Tibial artery (tissue), 4 donors: ENCODE results near the gene BRIX1.

Experiments
- DNase-seq, 2 donors: peaks; one replicate each; pipeline ENCODE4 v3.0.0-alpha.2; 2019
- H3K27ac ChIP-seq, 2 donors: fragments of 200-600 bp; sonication (generic) in 1 of 2; 1 replicate in 1 of 2; 2 replicates in 1 of 2; pipeline ENCODE4 v1.5.1; 2018 to 2019; ENCODE audit warnings: mild to moderate bottlenecking in 1 of 2
- H3K27me3 ChIP-seq, 2 donors: fragments of 200-600 bp; sonication (generic) in 1 of 2; one replicate each; pipeline versions ENCODE4 v1.5.1 to v1.6.0; 2016 to 2019
- H3K36me3 ChIP-seq, 3 donors: fragments of 200-600 bp; sonication (generic) in 2 of 3; one replicate each; pipeline ENCODE4 v1.5.1; 2016 to 2019; ENCODE audit warnings: mild to moderate bottlenecking in 2 of 3
- H3K4me1 ChIP-seq, 4 donors: fragments of 200-600 bp; sonication (generic) in 2 of 4; 1 replicate in 3 of 4; 2 replicates in 1 of 4; pipeline ENCODE4 v1.5.1; 2016 to 2019
- H3K4me3 ChIP-seq, 2 donors: fragments of 200-600 bp; sonication (generic) in 1 of 2; 1 replicate in 1 of 2; 2 replicates in 1 of 2; pipeline ENCODE4 v1.5.1; 2018 to 2019; ENCODE audit warnings: mild to moderate bottlenecking in 2 of 2
- H3K9me3 ChIP-seq, 3 donors: fragments of 200-600 bp; sonication (generic) in 1 of 3; one replicate each; pipeline ENCODE4 v1.5.1; 2016 to 2019
- intact Hi-C: fragments of 100-400 bp; cut with DNase I; formaldehyde crosslinking; loops from one replicate; pipeline ENCODE4 v1.15.0; 2023; ENCODE audit warnings: low total_unique reads
- TF ChIP-seq, protein P1 (sequence below), 2 experiments: fragments of 200-600 bp in 1 of 2; fragments of 450-650 bp in 1 of 2; IDR thresholded peaks; one replicate each; pipeline ENCODE4 v1.5.1; 2017 to 2019; ENCODE audit warnings: antibody characterized with exemption in 2 of 2, mild to moderate bottlenecking in 1 of 2, moderate library complexity in 1 of 2

The BRIX1 gene

DNA sequence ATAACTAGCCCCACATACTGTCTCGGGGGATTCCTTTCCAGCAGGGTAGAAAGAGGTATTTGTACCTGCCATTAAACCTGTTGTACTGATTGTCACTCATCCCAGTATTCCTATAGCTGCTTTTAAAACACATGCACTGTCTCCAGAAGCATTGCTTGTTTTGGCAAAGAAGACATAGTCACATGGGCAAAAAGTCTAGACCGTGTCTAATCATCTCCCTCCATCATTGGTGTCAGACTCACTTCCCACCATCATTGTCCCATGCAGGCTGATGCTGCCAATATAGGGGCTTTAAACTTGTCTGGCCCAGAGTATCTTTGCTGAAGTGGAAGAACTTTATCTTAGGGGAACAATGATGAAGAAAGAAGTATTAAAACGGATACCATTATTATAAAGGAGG, 26.4 kb downstream of the BRIX1 start:
- Histone ChIP-seq H3K36me3 (peaks cover 60 to 81% (median 75%) of the 10 kb centered on the region in 3 donors), H3K27ac (no peak overlapping the region), H3K27me3 (no peaks in the 10 kb centered on the region), H3K9me3 (no peaks in the 10 kb centered on the region), H3K4me3 (no peak overlapping the region), H3K4me1 (no peaks in the 10 kb centered on the region)
- TF ChIP-seq, protein P1, sequence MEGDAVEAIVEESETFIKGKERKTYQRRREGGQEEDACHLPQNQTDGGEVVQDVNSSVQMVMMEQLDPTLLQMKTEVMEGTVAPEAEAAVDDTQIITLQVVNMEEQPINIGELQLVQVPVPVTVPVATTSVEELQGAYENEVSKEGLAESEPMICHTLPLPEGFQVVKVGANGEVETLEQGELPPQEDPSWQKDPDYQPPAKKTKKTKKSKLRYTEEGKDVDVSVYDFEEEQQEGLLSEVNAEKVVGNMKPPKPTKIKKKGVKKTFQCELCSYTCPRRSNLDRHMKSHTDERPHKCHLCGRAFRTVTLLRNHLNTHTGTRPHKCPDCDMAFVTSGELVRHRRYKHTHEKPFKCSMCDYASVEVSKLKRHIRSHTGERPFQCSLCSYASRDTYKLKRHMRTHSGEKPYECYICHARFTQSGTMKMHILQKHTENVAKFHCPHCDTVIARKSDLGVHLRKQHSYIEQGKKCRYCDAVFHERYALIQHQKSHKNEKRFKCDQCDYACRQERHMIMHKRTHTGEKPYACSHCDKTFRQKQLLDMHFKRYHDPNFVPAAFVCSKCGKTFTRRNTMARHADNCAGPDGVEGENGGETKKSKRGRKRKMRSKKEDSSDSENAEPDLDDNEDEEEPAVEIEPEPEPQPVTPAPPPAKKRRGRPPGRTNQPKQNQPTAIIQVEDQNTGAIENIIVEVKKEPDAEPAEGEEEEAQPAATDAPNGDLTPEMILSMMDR (IDR thresholded peaks at IDR 0.05) = no peak
- intact Hi-C loops = no loop called here
- DNase-seq = no peak

DNA sequence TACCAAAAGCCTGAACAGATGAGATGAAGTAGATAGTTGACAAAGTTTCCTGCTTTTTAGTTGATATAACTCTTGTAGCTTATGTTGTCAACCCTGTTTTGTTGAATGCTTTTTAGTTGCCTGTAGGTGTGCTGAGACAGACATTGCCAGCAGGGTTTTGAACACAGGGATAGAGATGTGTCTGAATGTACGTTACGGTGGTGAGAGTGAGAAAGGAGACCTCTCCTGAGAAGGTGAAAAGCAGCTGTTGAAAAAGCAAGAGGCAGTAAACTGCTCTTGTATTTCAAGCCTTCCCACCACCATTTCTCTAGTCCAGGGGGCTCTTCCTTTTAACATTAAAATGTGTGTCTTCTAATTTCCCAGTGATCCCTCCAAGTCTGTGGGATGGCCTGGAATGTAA, 28.5 kb downstream of the BRIX1 start:
- Histone ChIP-seq H3K27me3 (no peaks in the 10 kb centered on the region), H3K27ac (no peak overlapping the region), H3K9me3 (no peaks in the 10 kb centered on the region), H3K4me3 (no peak overlapping the region), H3K4me1 (no peaks in the 10 kb centered on the region), H3K36me3 (peaks cover 48 to 75% (median 67%) of the 10 kb centered on the region in 3 donors)
- no peak for DNase-seq
- TF ChIP-seq, protein P1 (IDR thresholded peaks at IDR 0.05) = no peak
- intact Hi-C loops = no loop called here

DNA sequence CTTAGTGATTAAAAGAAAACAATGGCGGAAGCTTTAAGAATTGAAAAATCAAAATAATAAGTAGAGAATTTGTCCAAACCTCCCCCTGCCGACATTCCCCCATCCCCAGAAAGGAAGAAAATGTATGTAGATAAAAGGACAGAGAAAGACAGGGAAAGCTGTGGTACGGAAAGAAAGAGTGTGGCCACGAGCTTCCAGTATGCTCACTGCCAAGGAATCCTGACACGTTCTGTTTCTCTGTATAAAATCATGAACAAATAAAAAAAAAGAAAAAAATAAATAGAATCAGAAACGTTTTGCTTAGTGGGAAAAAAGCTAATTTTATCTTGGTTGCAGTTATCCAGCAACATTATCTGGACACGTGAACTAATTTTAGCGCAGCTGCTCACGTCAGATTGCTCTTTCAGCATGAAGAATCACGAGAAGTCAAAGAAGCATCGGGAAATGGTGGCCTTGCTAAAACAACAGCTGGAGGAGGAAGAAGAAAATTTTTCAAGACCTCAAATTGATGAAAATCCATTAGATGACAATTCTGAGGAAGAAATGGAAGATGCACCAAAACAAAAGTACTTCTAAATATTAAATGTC, 29.0 kb downstream of the BRIX1 start:
- Histone ChIP-seq H3K36me3 (peaks cover 48 to 79% (median 67%) of the 10 kb centered on the region in 3 donors), H3K4me1 (no peaks in the 10 kb centered on the region), H3K9me3 (no peaks in the 10 kb centered on the region), H3K27ac (no peak overlapping the region), H3K27me3 (no peaks in the 10 kb centered on the region), H3K4me3 (no peak overlapping the region)
- DNase-seq = no peak
- TF ChIP-seq, protein P1 (IDR thresholded peaks at IDR 0.05) = no peak
- intact Hi-C loops = no loop called here

DNA sequence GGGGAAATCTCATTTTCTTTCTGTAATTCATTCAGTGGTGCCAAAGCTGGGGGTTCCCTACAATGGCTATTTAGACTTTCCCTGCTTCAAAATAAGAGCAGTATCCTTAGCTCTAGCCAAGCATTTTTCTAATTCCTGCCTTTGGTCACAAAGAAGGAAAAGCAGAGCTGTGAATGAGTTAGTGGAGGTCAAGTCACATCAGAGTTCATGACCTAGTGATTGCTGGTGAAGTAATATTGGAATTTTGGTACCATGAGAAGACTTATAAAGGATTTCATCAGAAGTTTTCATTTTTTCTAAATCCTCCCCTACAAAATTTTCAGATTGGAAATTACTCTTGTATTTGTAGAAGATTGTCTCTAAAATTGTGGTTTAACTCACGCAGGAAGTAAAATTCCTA, 41.8 kb downstream of the BRIX1 start:
- intact Hi-C loops = no loop called here
- Histone ChIP-seq H3K4me3 (no peak overlapping the region), H3K27me3 (no peaks in the 10 kb centered on the region), H3K9me3 (no peaks in the 10 kb centered on the region), H3K36me3 (peaks cover 16 to 24% (median 16%) of the 10 kb centered on the region in 3 donors), H3K4me1 (no peaks in the 10 kb centered on the region), H3K27ac (no peak overlapping the region)
- DNase-seq = no peak
- TF ChIP-seq, protein P1 (IDR thresholded peaks at IDR 0.05) = no peak

DNA sequence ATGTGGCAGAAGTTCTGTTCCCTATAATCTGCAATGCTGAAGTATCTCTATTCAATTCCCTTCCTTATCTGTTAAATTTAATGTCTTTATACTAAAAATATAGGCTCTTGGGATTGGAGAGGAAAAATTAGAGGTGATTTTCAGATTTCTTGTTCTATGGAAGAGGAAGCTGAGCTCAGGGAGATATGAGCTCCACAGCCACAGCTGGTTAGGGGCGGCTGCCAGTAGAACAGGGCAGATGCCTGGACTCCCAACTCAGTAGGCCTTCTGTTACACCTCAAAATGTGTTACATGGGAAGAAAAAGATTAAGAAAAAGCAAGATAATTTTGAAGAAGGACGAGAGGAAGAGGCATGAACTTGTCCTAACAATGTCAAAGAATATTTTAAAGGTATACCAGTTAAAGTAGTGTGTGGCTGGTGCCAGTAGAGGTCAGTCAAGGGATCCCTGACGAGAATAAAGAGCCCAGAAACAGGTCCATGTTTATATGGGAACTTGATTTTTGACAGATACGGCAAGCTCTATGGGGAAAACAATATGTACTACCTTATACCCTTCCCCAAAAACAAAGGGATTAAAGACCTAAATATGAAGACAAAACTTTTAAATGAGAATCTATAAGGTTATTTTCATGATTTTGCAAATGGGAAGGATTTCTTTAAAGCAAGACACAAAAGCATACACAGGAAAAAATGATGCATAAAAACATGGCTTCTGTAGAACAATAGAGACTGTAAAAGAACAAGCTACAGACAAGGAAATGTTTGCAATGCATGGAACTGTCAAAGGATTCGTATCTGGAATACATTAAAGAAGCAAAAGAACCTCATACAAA, 42.6 kb downstream of the BRIX1 start:
- TF ChIP-seq, protein P1 (IDR thresholded peaks at IDR 0.05) = peak in 1 of 2 experiments; percentile 31
- no peaks in the 10 kb centered on the region for H3K27me3 ChIP-seq
- no peak for DNase-seq
- H3K36me3 ChIP-seq = peaks cover 10 to 17% (median 11%) of the 10 kb centered on the region in 3 donors
- intact Hi-C loops = no loop called here
- H3K27ac ChIP-seq = no peak overlapping the region
- H3K4me3 ChIP-seq = no peak overlapping the region
- H3K9me3 ChIP-seq = no peaks in the 10 kb centered on the region
- H3K4me1 ChIP-seq = no peaks in the 10 kb centered on the region
